Right lobe of liver (tissue), 6 donors: ENCODE data around the gene SPATS2L. TPM values are rescaled to one million over a fixed set of nuclear protein-coding genes. Genes with fewer than 3 reads are reported as not detected.

Source experiments
- ATAC-seq, 4 donors: fragments of 200-7000 bp; cut with Tn5 transposase; one replicate each; pipeline ENCODE4 v1.9.1; 2020; ENCODE audit warnings: mild to moderate bottlenecking in 4 of 4, moderate library complexity in 4 of 4
- DNase-seq, 3 donors: peaks; one replicate each; pipeline ENCODE4 v3.0.0-alpha.2; 2020
- H3K27ac ChIP-seq, 3 donors: fragments of 200-600 bp; one replicate each; pipeline ENCODE4 v1.8.0; 2022
- H3K27me3 ChIP-seq, 2 donors: fragments of 200-600 bp; one replicate each; pipeline ENCODE4 v1.8.0; 2022
- H3K36me3 ChIP-seq, 4 donors: fragments of 200-600 bp; sonication (generic) in 1 of 4; one replicate each; pipeline versions ENCODE4 v1.5.1 to v1.8.0; 2017 to 2022; ENCODE audit warnings: control low read depth in 1 of 4
- H3K4me1 ChIP-seq, 4 donors: fragments of 200-600 bp; sonication (generic) in 1 of 4; one replicate each; pipeline versions ENCODE4 v1.5.1 to v1.8.0; 2017 to 2022; ENCODE audit warnings: control low read depth in 1 of 4
- H3K4me3 ChIP-seq, 3 donors: fragments of 200-600 bp; one replicate each; pipeline ENCODE4 v1.8.0; 2022
- H3K9me3 ChIP-seq, 4 donors: fragments of 200-600 bp; sonication (generic) in 1 of 4; one replicate each; pipeline versions ENCODE4 v1.5.1 to v1.8.0; 2017 to 2022; ENCODE audit warnings: control low read depth in 1 of 4
- POLR2A ChIP-seq: fragments of 450-650 bp; IDR thresholded peaks from one replicate; pipeline ENCODE4 v1.6.1; 2017; ENCODE audit warnings: antibody characterized with exemption, mild to moderate bottlenecking
- WGBS: methylation state at CpG from one replicate; pipeline ENCODE4 v1.1.6; 2018; ENCODE audit warnings: low coverage, low lambda C conversion rate; ENCODE audit not compliant: insufficient coverage; ENCODE audit errors: missing lambda C conversion rate; 5-methylcytosine and 5-hydroxymethylcytosine counted together
- intact Hi-C, 2 donors: fragments of 100-400 bp; cut with DNase I; formaldehyde crosslinking; loops; one replicate each; pipeline versions ENCODE4 v1.11.2 to v1.14.1; 2022
- total RNA-seq, 6 experiments: library from RNA; depleted of rRNA in 2 of 6; stranded (reverse); fragments of >200 nt in 2 of 6; fragmentation: NEBNext Ultra II Directional in 3 of 6; extraction: Animal tissue kit (Norgen Biotek cat#: 25700) in 3 of 6; gene quantifications; one replicate each; pipeline versions ENCODE4 v1.1.0 to v1.2.4, GENCODE V29; 2016 to 2023
- TF ChIP-seq, protein P1 (sequence below), 4 donors: fragments of 200-600 bp in 3 of 4; fragments of 450-650 bp in 1 of 4; IDR thresholded peaks; one replicate each; pipeline versions ENCODE4 v1.5.1 to v1.8.0; 2016 to 2022; ENCODE audit warnings: antibody characterized with exemption in 4 of 4, mild to moderate bottlenecking in 2 of 4
- donor health status: DM: no; HTN: yes; CAD: no.
- donor health status: DM: no; HTN: no; CAD: no.
- donor health status: DM: no; HTN: no; CAD: no.
- donor health status: DM: no; HTN: yes; CAD: no.
- donor health status: DM: no; HTN: yes; CAD: no.

SPATS2L gene
- total RNA-seq, 6 experiments from 2014 or later = 60.7 to 109 (median 72.9) TPM

DNA sequence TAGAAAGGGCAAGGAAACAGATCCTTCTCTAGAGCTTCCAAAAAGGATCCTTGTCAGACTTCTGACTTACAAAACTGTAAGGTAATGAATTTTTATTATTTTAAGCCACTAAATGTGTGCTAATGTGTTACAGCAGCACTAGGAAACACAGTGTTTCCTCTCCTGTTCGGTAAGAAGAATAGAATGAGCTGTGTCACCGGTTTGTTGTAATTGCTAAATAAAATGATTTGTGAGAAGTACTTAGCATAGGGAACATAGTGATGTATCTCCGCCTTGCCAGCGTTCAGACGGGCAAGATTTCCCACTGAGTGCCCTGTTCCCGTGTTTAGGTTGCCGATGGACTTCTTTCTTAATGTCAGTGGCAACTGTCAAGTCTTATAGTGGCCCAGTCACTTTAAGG is 57.6 kb downstream of the SPATS2L start:
- no peak overlapping the region for H3K27ac ChIP-seq
- ATAC-seq = no peak
- no peaks in the 10 kb centered on the region for H3K27me3 ChIP-seq
- intact Hi-C loops = no loop called here
- TF ChIP-seq, protein P1, sequence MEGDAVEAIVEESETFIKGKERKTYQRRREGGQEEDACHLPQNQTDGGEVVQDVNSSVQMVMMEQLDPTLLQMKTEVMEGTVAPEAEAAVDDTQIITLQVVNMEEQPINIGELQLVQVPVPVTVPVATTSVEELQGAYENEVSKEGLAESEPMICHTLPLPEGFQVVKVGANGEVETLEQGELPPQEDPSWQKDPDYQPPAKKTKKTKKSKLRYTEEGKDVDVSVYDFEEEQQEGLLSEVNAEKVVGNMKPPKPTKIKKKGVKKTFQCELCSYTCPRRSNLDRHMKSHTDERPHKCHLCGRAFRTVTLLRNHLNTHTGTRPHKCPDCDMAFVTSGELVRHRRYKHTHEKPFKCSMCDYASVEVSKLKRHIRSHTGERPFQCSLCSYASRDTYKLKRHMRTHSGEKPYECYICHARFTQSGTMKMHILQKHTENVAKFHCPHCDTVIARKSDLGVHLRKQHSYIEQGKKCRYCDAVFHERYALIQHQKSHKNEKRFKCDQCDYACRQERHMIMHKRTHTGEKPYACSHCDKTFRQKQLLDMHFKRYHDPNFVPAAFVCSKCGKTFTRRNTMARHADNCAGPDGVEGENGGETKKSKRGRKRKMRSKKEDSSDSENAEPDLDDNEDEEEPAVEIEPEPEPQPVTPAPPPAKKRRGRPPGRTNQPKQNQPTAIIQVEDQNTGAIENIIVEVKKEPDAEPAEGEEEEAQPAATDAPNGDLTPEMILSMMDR (IDR thresholded peaks at IDR 0.05) = no peak
- TF ChIP-seq POLR2A = no peak
- peaks cover 0 to 31% (median 10%) of the 10 kb centered on the region in 4 donors for H3K4me1 ChIP-seq
- no peaks in the 10 kb centered on the region for H3K36me3 ChIP-seq
- DNase-seq = no peak
- H3K4me3 ChIP-seq = no peak overlapping the region
- H3K9me3 ChIP-seq = no peaks in the 10 kb centered on the region
- WGBS = 37% methylated on average over 2 of the region's 7 CpGs

DNA sequence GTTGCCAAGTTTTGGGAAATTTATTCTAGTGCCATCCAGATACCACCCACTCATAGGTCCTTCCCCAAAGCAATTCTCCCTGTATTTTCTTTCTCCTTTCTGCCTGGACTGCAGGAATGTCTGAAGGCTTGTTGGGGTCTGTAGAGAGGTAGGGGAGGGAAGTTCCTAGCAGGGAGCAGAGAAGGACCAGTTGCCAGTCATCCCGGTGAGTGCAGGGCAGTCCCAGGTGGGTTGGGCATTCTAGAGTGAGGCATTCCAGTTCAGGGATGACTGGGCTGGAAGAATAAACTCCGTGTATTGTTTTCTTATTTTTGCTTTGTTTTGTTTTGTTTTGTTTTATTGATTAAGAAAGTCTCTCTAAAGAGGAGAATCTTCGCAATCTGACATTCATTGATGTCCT is 58.1 kb downstream of the SPATS2L start:
- Histone ChIP-seq H3K4me3 (no peak overlapping the region), H3K27ac (no peak overlapping the region), H3K9me3 (no peaks in the 10 kb centered on the region), H3K36me3 (no peaks in the 10 kb centered on the region), H3K4me1 (peaks cover 0 to 33% (median 10%) of the 10 kb centered on the region in 4 donors), H3K27me3 (no peaks in the 10 kb centered on the region)
- intact Hi-C loops = no loop called here
- ATAC-seq = no peak
- WGBS = 69% methylated on average over 3 of the region's 3 CpGs
- no peak for TF ChIP-seq POLR2A
- TF ChIP-seq, protein P1 (IDR thresholded peaks at IDR 0.05) = no peak
- DNase-seq = no peak

DNA sequence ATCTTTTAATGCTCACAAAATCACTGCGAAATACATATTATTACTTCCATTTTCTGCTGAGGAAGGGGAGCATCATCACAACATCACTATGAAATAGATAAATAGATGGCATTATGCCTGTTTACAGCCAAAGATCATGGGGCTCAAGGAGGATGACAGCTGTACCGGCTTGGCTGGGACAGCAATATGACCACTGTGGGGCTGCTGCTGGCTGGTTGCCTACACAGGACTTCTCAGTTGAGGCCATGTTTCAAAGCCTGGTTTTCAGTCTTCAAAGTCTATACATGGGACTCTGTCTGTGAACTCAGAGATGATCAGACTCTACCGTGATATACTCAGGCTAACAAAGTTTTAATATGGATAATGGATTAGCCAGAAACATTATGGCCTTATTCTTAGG is 58.7 kb downstream of the SPATS2L start:
- ATAC-seq = peak in 1 of 4 donors; percentile 28
- intact Hi-C loops = no loop called here
- no peak for TF ChIP-seq POLR2A
- TF ChIP-seq, protein P1 (IDR thresholded peaks at IDR 0.05) = no peak
- Histone ChIP-seq H3K36me3 (no peaks in the 10 kb centered on the region), H3K4me1 (peaks cover 0 to 33% (median 10%) of the 10 kb centered on the region in 4 donors), H3K27me3 (no peaks in the 10 kb centered on the region), H3K9me3 (no peaks in the 10 kb centered on the region), H3K27ac (no peak overlapping the region), H3K4me3 (no peak overlapping the region)
- DNase-seq = no peak
- 57% methylated on average over 3 of the region's 3 CpGs for WGBS

DNA sequence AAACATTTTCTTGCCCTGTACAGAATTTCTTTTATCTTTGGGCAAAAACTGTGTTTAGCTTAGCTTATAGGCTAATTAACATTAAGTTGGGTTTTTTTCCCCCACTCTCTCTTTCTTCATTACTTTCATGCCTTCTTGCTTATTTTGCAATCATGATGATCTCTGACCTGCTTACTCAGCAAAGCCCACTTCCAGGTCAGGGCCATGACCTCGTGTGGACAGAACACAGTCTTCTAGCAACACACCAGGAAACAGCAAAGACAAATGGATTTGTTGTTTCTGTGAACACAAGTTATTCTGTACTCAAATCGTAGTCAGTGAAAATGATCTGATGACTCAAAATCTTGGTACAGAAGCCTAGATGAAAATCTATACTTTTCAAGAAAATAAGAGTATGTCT is 60.7 kb downstream of the SPATS2L start:
- Histone ChIP-seq H3K4me3 (no peak overlapping the region), H3K27me3 (no peaks in the 10 kb centered on the region), H3K36me3 (no peaks in the 10 kb centered on the region), H3K9me3 (no peaks in the 10 kb centered on the region), H3K27ac (peak overlapping the region in 1 of 3 donors; percentile 38), H3K4me1 (peaks cover 0 to 42% (median 10%) of the 10 kb centered on the region in 4 donors)
- TF ChIP-seq POLR2A = no peak
- TF ChIP-seq, protein P1 (IDR thresholded peaks at IDR 0.05) = no peak
- intact Hi-C loops = no loop called here
- DNase-seq = peak; percentile 67 to 81 (median 76)
- ATAC-seq = peak; percentile 84 to 92 (median 85)
- WGBS = 2% methylated on average over 2 of the region's 2 CpGs

DNA sequence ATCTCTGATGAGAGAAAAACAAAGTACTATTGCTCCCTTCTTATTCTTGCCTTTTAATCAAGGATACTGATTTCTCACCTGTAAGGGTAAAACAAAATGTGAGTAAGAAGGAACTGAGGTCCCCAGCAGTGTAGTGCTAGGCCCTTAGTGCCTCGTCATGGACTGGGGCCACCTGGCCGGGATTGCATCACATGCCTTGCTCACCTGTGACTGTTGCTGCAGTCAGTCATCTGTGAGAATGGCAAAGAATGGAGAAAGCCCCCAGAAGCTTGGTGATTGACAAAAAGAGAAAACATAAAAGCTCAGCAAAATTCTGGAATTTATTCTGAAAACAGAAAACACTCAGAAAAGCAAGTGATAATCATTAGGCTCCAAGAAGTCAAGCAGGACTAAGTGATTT is 63.4 kb downstream of the SPATS2L start:
- ATAC-seq (peak in 3 of 4 donors; percentile 46 to 61 (median 53)), DNase-seq (peak; percentile 38 to 63 (median 61))

More for the DNA sequence above, 63.4 kb downstream of the SPATS2L start:
- Histone ChIP-seq H3K27ac (peak overlapping the region in 1 of 3 donors; percentile 1), H3K9me3 (no peaks in the 10 kb centered on the region), H3K4me3 (no peak overlapping the region), H3K4me1 (peaks cover 0 to 61% (median 15%) of the 10 kb centered on the region in 4 donors), H3K27me3 (no peaks in the 10 kb centered on the region), H3K36me3 (no peaks in the 10 kb centered on the region)
- intact Hi-C loops = no loop called here
- 21% methylated on average over 2 of the region's 2 CpGs for WGBS
- TF ChIP-seq POLR2A = no peak
- TF ChIP-seq, protein P1 (IDR thresholded peaks at IDR 0.05) = no peak
